IMR-90 (cell line): Measurements from ENCODE around the gene MSH5. TPM values are rescaled to one million over a fixed set of nuclear protein-coding genes. Genes with fewer than 3 reads are reported as not detected.

Experiments
- ATAC-seq: fragments of 200-7000 bp; cut with Tn5 transposase; 2 replicates; pipeline ENCODE4 v1.9.1; 2020; ENCODE audit warnings: low read depth, mild to moderate bottlenecking, moderate library complexity
- BruUV-seq: library from RNA; stranded (reverse); fragments of 400-500 nt; replicated peaks from 2 replicates; lab custom pipeline; 2021; lab: Mats Ljungman, UMichigan
- CTCF ChIA-PET: fragments of 300-600 bp; formaldehyde crosslinking; extraction: SDS; loops from one replicate; lab custom pipeline; 2021; ENCODE audit warnings: antibody characterized with exemption; lab: Yijun Ruan, JAX
- POLR2A ChIA-PET: fragments of 300-600 bp; sonication (Branson Sonifier 250); formaldehyde crosslinking; loops from one replicate; lab custom pipeline; 2022; ENCODE audit warnings: antibody characterized with exemption; ENCODE audit not compliant: unreplicated experiment; lab: Charles Lee
- DNase-seq: peaks from one replicate; pipeline ENCODE4 v3.0.0; 2013
- H2AFZ ChIP-seq: replicated peaks from 2 replicates; pipeline ENCODE3; 2013; ENCODE audit warnings: low read length, mild to moderate bottlenecking; ENCODE audit not compliant: poor library complexity
- H2AK5ac ChIP-seq: 2 replicates; pipeline ENCODE4 v1.6.1; 2013; ENCODE audit warnings: low read depth, low read length, inconsistent platforms
- H2AK9ac ChIP-seq: replicated peaks from 2 replicates; pipeline ENCODE3; 2013; ENCODE audit warnings: mild to moderate bottlenecking, low read depth, low read length, moderate library complexity; ENCODE audit not compliant: poor library complexity
- H2BK120ac ChIP-seq: 2 replicates; pipeline ENCODE4 v1.6.1; 2013; ENCODE audit warnings: low read depth, low read length, inconsistent platforms
- H2BK15ac ChIP-seq: 3 replicates; pipeline ENCODE4 v1.6.1; 2013; ENCODE audit warnings: low read depth, low read length, inconsistent platforms
- H2BK20ac ChIP-seq: 2 replicates; pipeline ENCODE4 v1.6.1; 2013; ENCODE audit warnings: low read depth, mild to moderate bottlenecking, inconsistent platforms, low read length, moderate library complexity
- H2BK5ac ChIP-seq: 2 replicates; pipeline ENCODE4 v1.6.1; 2013; ENCODE audit warnings: mild to moderate bottlenecking, low read depth, low read length, inconsistent platforms; ENCODE audit not compliant: poor library complexity, severe bottlenecking
- H3K14ac ChIP-seq: replicated peaks from 2 replicates; pipeline ENCODE4 v1.6.1; 2013; ENCODE audit warnings: low read depth, low read length, inconsistent platforms
- H3K18ac ChIP-seq: 2 replicates; pipeline ENCODE4 v1.6.1; 2013; ENCODE audit warnings: low read depth, low read length, control low read depth
- H3K23ac ChIP-seq: 2 replicates; pipeline ENCODE4 v1.6.1; 2013; ENCODE audit warnings: low read depth, low read length, inconsistent platforms
- H3K27ac ChIP-seq: 2 replicates; pipeline ENCODE4 v1.5.1; 2013; ENCODE audit warnings: mild to moderate bottlenecking, control low read depth, low read length; ENCODE audit not compliant: insufficient read depth
- H3K27me3 ChIP-seq: 2 replicates; pipeline ENCODE4 v1.6.1; 2013; ENCODE audit warnings: low read length; ENCODE audit not compliant: control insufficient read depth, insufficient read depth
- H3K36me3 ChIP-seq: 2 replicates; pipeline ENCODE4 v1.6.1; 2013; ENCODE audit warnings: low read length, mixed read lengths; ENCODE audit not compliant: control insufficient read depth, insufficient read depth
- H3K4ac ChIP-seq: 2 replicates; pipeline ENCODE4 v1.6.1; 2013; ENCODE audit warnings: low read depth, low read length, inconsistent platforms
- H3K4me1 ChIP-seq: 2 replicates; pipeline ENCODE4 v1.6.1; 2013; ENCODE audit warnings: low read length, mixed read lengths; ENCODE audit not compliant: control insufficient read depth, insufficient read depth
- H3K4me2 ChIP-seq: 2 replicates; pipeline ENCODE4 v1.6.1; 2013; ENCODE audit warnings: low read depth, mild to moderate bottlenecking, control low read depth, low read length, moderate library complexity
- H3K4me3 ChIP-seq: 2 replicates; pipeline ENCODE4 v1.5.1; 2013; ENCODE audit warnings: low read depth, mild to moderate bottlenecking, control low read depth, low read length, moderate library complexity; ENCODE audit not compliant: insufficient read depth
- H3K56ac ChIP-seq: 2 replicates; pipeline ENCODE4 v1.6.1; 2013; ENCODE audit warnings: low read length, inconsistent platforms; ENCODE audit not compliant: insufficient read depth; ENCODE audit errors: extremely low read depth
- H3K79me1 ChIP-seq, 2 experiments: 2 replicates each; pipeline ENCODE4 v1.6.1; 2013; ENCODE audit warnings: low read length in 2 of 2, inconsistent platforms in 1 of 2, low read depth in 1 of 2
- H3K9ac ChIP-seq: 2 replicates; pipeline ENCODE4 v1.6.1; 2013; ENCODE audit warnings: low read depth, low read length, control low read depth
- H3K9me1 ChIP-seq: 2 replicates; pipeline ENCODE4 v1.6.1; 2013; ENCODE audit warnings: low read length, inconsistent platforms; ENCODE audit not compliant: insufficient read depth
- H3K9me3 ChIP-seq: 2 replicates; pipeline ENCODE4 v1.6.1; 2013; ENCODE audit warnings: low read length; ENCODE audit not compliant: control insufficient read depth, insufficient read depth
- H4K20me1 ChIP-seq: 2 replicates; pipeline ENCODE4 v1.6.1; 2013; ENCODE audit warnings: low read length, inconsistent platforms; ENCODE audit not compliant: insufficient read depth
- H4K5ac ChIP-seq: 2 replicates; pipeline ENCODE4 v1.6.1; 2013; ENCODE audit warnings: mild to moderate bottlenecking, low read depth, low read length, control low read depth
- H4K8ac ChIP-seq, 2 experiments: 2 replicates each; pipeline ENCODE4 v1.6.1; 2013; ENCODE audit warnings: low read depth in 2 of 2, low read length in 2 of 2, control low read depth in 1 of 2, inconsistent platforms in 1 of 2
- H4K91ac ChIP-seq: 2 replicates; pipeline ENCODE4 v1.6.1; 2013; ENCODE audit warnings: low read depth, low read length, inconsistent platforms; ENCODE audit not compliant: insufficient read depth
- BHLHE40 ChIP-seq: fragments of 150-350 bp; IDR thresholded peaks from 2 replicates; pipeline ENCODE4 v1.6.1; 2016; ENCODE audit warnings: mild to moderate bottlenecking, low read depth, low read length
- CEBPB ChIP-seq: IDR thresholded peaks from 2 replicates; pipeline ENCODE4 v1.6.1; 2012; ENCODE audit warnings: low read depth, low read length, improper control_type of control experiment
- CHD1 ChIP-seq: IDR thresholded peaks from 2 replicates; pipeline ENCODE4 v1.6.1; 2012; ENCODE audit warnings: low read depth, low read length, improper control_type of control experiment
- FOS ChIP-seq: fragments of 150-350 bp; IDR thresholded peaks from 2 replicates; pipeline ENCODE4 v1.6.1; 2016; ENCODE audit warnings: low read depth, low read length
- MAFK ChIP-seq: IDR thresholded peaks from 2 replicates; pipeline ENCODE4 v1.6.1; 2012; ENCODE audit warnings: low read depth, low read length, improper control_type of control experiment
- MAZ ChIP-seq: IDR thresholded peaks from 2 replicates; pipeline ENCODE4 v1.6.1; 2012; ENCODE audit warnings: low read depth, mild to moderate bottlenecking, low read length, improper control_type of control experiment, moderate library complexity, borderline replicate concordance
- MXI1 ChIP-seq: IDR thresholded peaks from 2 replicates; pipeline ENCODE4 v1.6.1; 2012; ENCODE audit warnings: low read depth, mild to moderate bottlenecking, low read length, moderate library complexity, borderline replicate concordance
- NFE2L2 ChIP-seq: fragments of 150-350 bp; IDR thresholded peaks from 2 replicates; pipeline ENCODE4 v1.6.1; 2016; ENCODE audit warnings: low read depth, mild to moderate bottlenecking, low read length
- POLR2A ChIP-seq: IDR thresholded peaks from 2 replicates; pipeline ENCODE4 v1.6.1; 2012; ENCODE audit warnings: mild to moderate bottlenecking, low read depth, low read length
- RAD21 ChIP-seq: IDR thresholded peaks from 2 replicates; pipeline ENCODE4 v1.6.1; 2012; ENCODE audit warnings: low read length, improper control_type of control experiment
- RCOR1 ChIP-seq: IDR thresholded peaks from 2 replicates; pipeline ENCODE4 v1.6.1; 2012; ENCODE audit warnings: mild to moderate bottlenecking, low read length, improper control_type of control experiment; ENCODE audit not compliant: insufficient replicate concordance
- RFX5 ChIP-seq: IDR thresholded peaks from 2 replicates; pipeline ENCODE4 v1.8.0; 2012; ENCODE audit warnings: low read depth, mild to moderate bottlenecking, low read length, moderate library complexity
- SMC3 ChIP-seq: fragments of 150-350 bp; IDR thresholded peaks from 2 replicates; pipeline ENCODE4 v1.6.1; 2016; ENCODE audit warnings: low read depth, mild to moderate bottlenecking, antibody characterized with exemption, low read length, moderate library complexity
- WGBS, 2 experiments: methylation state at CpG; one replicate each; pipeline versions ENCODE4 v1.1.5 to v1.1.7; 2013; ENCODE audit warnings: missing lambda C conversion rate in 2 of 2; ENCODE audit not compliant: insufficient read length in 1 of 2; ENCODE audit errors: extremely low coverage in 2 of 2; 5-methylcytosine and 5-hydroxymethylcytosine counted together
- dilution Hi-C: fragments of 300-500 bp; cut with HindIII; formaldehyde crosslinking; loops from one replicate; pipeline ENCODE4 v1.14.3; 2018; ENCODE audit warnings: low sequenced_read_pairs; ENCODE audit not compliant: unreplicated experiment
- in situ Hi-C: fragments of 300-500 bp; cut with MboI; formaldehyde crosslinking; loops from 3 replicates; pipeline ENCODE4 v1.14.3; 2019; ENCODE audit warnings: low sequenced_read_pairs, inconsistent platforms, mixed read lengths
- intact Hi-C: fragments of 100-400 bp; cut with micrococcal nuclease; formaldehyde crosslinking; loops from 2 replicates; pipeline ENCODE4 v1.10.0; 2022
- polyA plus RNA-seq, 3 experiments: library from polyadenylated mRNA; depleted of rRNA; stranded (reverse); fragments of >200 nt; gene quantifications; 2 replicates each; pipeline ENCODE4 v1.2.3, GENCODE V29; 2012; ENCODE audit warnings: low replicate concordance in 1 of 3
- total RNA-seq: library from RNA; depleted of rRNA; stranded (reverse); fragments of >200 nt; gene quantifications from 2 replicates; pipeline ENCODE4 v1.2.3, GENCODE V29; 2012
- TF ChIP-seq, protein P1 (sequence below): fragments of 150-350 bp; IDR thresholded peaks from 2 replicates; pipeline ENCODE4 v1.6.1; 2016; ENCODE audit warnings: low read depth, mild to moderate bottlenecking, low read length, moderate library complexity, borderline replicate concordance
- TF ChIP-seq, protein P2 (sequence below): conservative IDR thresholded peaks from 2 replicates; pipeline ENCODE4 v1.5.1; 2012; ENCODE audit warnings: mild to moderate bottlenecking, low read depth, low read length, improper control_type of control experiment
- TF ChIP-seq, protein P3 (sequence below): fragments of 150-350 bp; IDR thresholded peaks from 2 replicates; pipeline ENCODE4 v1.6.1; 2017; ENCODE audit warnings: mild to moderate bottlenecking, antibody characterized with exemption, low read length, low read depth

The MSH5 gene
- total and polyA plus RNA-seq, 2 of the 4 experiments (the other 2 are of a cell fraction) = 5.6 to 15.7 TPM

GRCh38 chr6:31770860-31771259, 31.1 kb downstream of the MSH5 start:
- no peak for ATAC-seq
- H3K4ac ChIP-seq = no peak overlapping the region
- intact Hi-C loops (no loop called here), in situ Hi-C loops (no loop called here), dilution Hi-C loops (no loop called here)
- no peaks in the 10 kb centered on the region for H3K36me3 ChIP-seq
- H3K23ac ChIP-seq = no peak overlapping the region
- H3K9me3 ChIP-seq = no peaks in the 10 kb centered on the region
- H3K79me1 ChIP-seq = no peaks in the 10 kb centered on the region
- H3K56ac ChIP-seq = no peak overlapping the region
- no peak overlapping the region for H4K8ac ChIP-seq
- no peak overlapping the region for H2BK120ac ChIP-seq
- no peak overlapping the region for H3K4me2 ChIP-seq
- H4K91ac ChIP-seq = no peak overlapping the region
- H3K4me1 ChIP-seq = no peaks in the 10 kb centered on the region
- DNase-seq = no peak
- H2BK15ac ChIP-seq = no peak overlapping the region
- no peak overlapping the region for H4K5ac ChIP-seq
- H2AK5ac ChIP-seq = no peak overlapping the region
- no peak overlapping the region for H3K4me3 ChIP-seq
- H3K9me1 ChIP-seq = peaks cover 3% of the 10 kb centered on the region; the same call in 1 of the 2 replicates
- POLR2A ChIA-PET = no interaction called here
- no peak overlapping the region for H3K9ac ChIP-seq
- no peak overlapping the region for H2BK20ac ChIP-seq
- no peaks in the 10 kb centered on the region for H3K27me3 ChIP-seq
- H3K27ac ChIP-seq = no peak overlapping the region
- H2AK9ac ChIP-seq = no peak overlapping the region
- H2BK5ac ChIP-seq = no peak overlapping the region
- WGBS, 2 experiments = no CpG with 5 or more reads among the region's 2 CpGs
- H3K18ac ChIP-seq = no peak overlapping the region
- CTCF ChIA-PET = no interaction called here
- H3K14ac ChIP-seq = no peak overlapping the region
- no peaks in the 10 kb centered on the region for H4K20me1 ChIP-seq
- no peak for TF ChIP-seq MAZ
- no peak for TF ChIP-seq MXI1
- TF ChIP-seq, protein P1, sequence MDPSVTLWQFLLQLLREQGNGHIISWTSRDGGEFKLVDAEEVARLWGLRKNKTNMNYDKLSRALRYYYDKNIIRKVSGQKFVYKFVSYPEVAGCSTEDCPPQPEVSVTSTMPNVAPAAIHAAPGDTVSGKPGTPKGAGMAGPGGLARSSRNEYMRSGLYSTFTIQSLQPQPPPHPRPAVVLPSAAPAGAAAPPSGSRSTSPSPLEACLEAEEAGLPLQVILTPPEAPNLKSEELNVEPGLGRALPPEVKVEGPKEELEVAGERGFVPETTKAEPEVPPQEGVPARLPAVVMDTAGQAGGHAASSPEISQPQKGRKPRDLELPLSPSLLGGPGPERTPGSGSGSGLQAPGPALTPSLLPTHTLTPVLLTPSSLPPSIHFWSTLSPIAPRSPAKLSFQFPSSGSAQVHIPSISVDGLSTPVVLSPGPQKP = no peak
- TF ChIP-seq RFX5 = no peak
- TF ChIP-seq FOS = no peak
- no peak for TF ChIP-seq NFE2L2
- TF ChIP-seq BHLHE40 = no peak
- TF ChIP-seq MAFK = no peak
- TF ChIP-seq POLR2A = no peak
- TF ChIP-seq RAD21 = no peak
- TF ChIP-seq RCOR1 = no peak
- TF ChIP-seq CHD1 = no peak
- TF ChIP-seq SMC3 = no peak
- TF ChIP-seq CEBPB = no peak
- TF ChIP-seq, protein P2, sequence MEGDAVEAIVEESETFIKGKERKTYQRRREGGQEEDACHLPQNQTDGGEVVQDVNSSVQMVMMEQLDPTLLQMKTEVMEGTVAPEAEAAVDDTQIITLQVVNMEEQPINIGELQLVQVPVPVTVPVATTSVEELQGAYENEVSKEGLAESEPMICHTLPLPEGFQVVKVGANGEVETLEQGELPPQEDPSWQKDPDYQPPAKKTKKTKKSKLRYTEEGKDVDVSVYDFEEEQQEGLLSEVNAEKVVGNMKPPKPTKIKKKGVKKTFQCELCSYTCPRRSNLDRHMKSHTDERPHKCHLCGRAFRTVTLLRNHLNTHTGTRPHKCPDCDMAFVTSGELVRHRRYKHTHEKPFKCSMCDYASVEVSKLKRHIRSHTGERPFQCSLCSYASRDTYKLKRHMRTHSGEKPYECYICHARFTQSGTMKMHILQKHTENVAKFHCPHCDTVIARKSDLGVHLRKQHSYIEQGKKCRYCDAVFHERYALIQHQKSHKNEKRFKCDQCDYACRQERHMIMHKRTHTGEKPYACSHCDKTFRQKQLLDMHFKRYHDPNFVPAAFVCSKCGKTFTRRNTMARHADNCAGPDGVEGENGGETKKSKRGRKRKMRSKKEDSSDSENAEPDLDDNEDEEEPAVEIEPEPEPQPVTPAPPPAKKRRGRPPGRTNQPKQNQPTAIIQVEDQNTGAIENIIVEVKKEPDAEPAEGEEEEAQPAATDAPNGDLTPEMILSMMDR = no peak
- TF ChIP-seq, protein P3, sequence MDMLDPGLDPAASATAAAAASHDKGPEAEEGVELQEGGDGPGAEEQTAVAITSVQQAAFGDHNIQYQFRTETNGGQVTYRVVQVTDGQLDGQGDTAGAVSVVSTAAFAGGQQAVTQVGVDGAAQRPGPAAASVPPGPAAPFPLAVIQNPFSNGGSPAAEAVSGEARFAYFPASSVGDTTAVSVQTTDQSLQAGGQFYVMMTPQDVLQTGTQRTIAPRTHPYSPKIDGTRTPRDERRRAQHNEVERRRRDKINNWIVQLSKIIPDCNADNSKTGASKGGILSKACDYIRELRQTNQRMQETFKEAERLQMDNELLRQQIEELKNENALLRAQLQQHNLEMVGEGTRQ = no peak
- no peak overlapping the region for H2AFZ ChIP-seq
- BruUV-seq = no TSS peak
